OCI-LY1 (cell line): ENCODE measurements around the gene S100A2.

ENCODE experiments used
- H2AFZ ChIP-seq: fragments of 200-600 bp; sonication (generic), shearing (Covaris generic); 2 replicates; pipeline ENCODE4 v1.6.0; 2014; ENCODE audit warnings: antibody characterized with exemption, mild to moderate bottlenecking, low read length
- H3F3A ChIP-seq: fragments of 200-600 bp; sonication (generic), shearing (Covaris generic); 2 replicates; pipeline ENCODE4 v1.6.0; 2014; ENCODE audit warnings: mild to moderate bottlenecking, antibody characterized with exemption, low read length, moderate library complexity; ENCODE audit not compliant: insufficient read depth
- H3K27ac ChIP-seq: fragments of 200-600 bp; sonication (generic); 2 replicates; pipeline ENCODE4 v1.5.1; 2014; ENCODE audit warnings: low read length, mixed run types, mild to moderate bottlenecking, low read depth; ENCODE audit not compliant: poor library complexity, severe bottlenecking
- H3K27me3 ChIP-seq: fragments of 200-600 bp; sonication (generic); 2 replicates; pipeline ENCODE4 v1.6.0; 2014; ENCODE audit warnings: antibody characterized with exemption, mild to moderate bottlenecking, low read length, moderate library complexity; ENCODE audit not compliant: insufficient read depth
- H3K36me3 ChIP-seq: fragments of 200-600 bp; sonication (generic); 2 replicates; pipeline ENCODE4 v1.6.1; 2014; ENCODE audit warnings: mild to moderate bottlenecking, antibody characterized with exemption, low read length, moderate library complexity, mixed read lengths; ENCODE audit not compliant: insufficient read depth
- H3K4me1 ChIP-seq: fragments of 200-600 bp; sonication (generic); 2 replicates; pipeline ENCODE4 v1.5.1; 2014; ENCODE audit warnings: mild to moderate bottlenecking, low read length, moderate library complexity; ENCODE audit not compliant: insufficient read depth, severe bottlenecking
- H3K4me2 ChIP-seq: fragments of 200-600 bp; sonication (generic), shearing (Covaris generic); 2 replicates; pipeline ENCODE4 v1.6.1; 2014; ENCODE audit warnings: low read length
- H3K4me3 ChIP-seq: fragments of 200-600 bp; sonication (generic); 2 replicates; pipeline ENCODE4 v1.5.1; 2014; ENCODE audit warnings: low read length, low read depth, mild to moderate bottlenecking, mixed read lengths; ENCODE audit not compliant: poor library complexity, severe bottlenecking
- H3K79me2 ChIP-seq: fragments of 200-600 bp; shearing (Covaris generic); 2 replicates; pipeline ENCODE4 v1.6.1; 2016; ENCODE audit warnings: mixed run types, low read length, mixed read lengths; ENCODE audit not compliant: insufficient read depth
- H3K9ac ChIP-seq: fragments of 200-600 bp; sonication (generic), shearing (Covaris generic); 2 replicates; pipeline ENCODE4 v1.6.1; 2014; ENCODE audit warnings: mild to moderate bottlenecking, low read length, mixed read lengths
- H3K9me2 ChIP-seq: fragments of 200-600 bp; sonication (generic), shearing (Covaris generic); 2 replicates; pipeline ENCODE4 v1.6.1; 2014; ENCODE audit warnings: low read depth, mild to moderate bottlenecking, low read length, mixed read lengths
- H3K9me3 ChIP-seq: fragments of 200-600 bp; shearing (Covaris generic); 2 replicates; pipeline ENCODE4 v1.6.1; 2014; ENCODE audit warnings: low read length, mixed read lengths
- H4K20me1 ChIP-seq: fragments of 200-600 bp; sonication (generic), shearing (Covaris generic); 2 replicates; pipeline ENCODE4 v1.6.0; 2016; ENCODE audit warnings: mild to moderate bottlenecking, low read length; ENCODE audit not compliant: insufficient read depth
- EZH2 ChIP-seq: fragments of 200-600 bp; sonication (generic), shearing (Covaris generic); IDR thresholded peaks from 2 replicates; pipeline ENCODE4 v1.8.0; 2017; ENCODE audit warnings: borderline replicate concordance, mixed run types, mild to moderate bottlenecking, antibody characterized with exemption, low read length, moderate library complexity, mixed read lengths
- TF ChIP-seq, protein P1 (sequence below): fragments of 200-600 bp; sonication (generic), shearing (Covaris generic); IDR thresholded peaks from 2 replicates; pipeline ENCODE4 v1.5.1; 2017; ENCODE audit warnings: mild to moderate bottlenecking, antibody characterized with exemption, low read length, moderate library complexity, mixed read lengths

Gene S100A2

DNA sequence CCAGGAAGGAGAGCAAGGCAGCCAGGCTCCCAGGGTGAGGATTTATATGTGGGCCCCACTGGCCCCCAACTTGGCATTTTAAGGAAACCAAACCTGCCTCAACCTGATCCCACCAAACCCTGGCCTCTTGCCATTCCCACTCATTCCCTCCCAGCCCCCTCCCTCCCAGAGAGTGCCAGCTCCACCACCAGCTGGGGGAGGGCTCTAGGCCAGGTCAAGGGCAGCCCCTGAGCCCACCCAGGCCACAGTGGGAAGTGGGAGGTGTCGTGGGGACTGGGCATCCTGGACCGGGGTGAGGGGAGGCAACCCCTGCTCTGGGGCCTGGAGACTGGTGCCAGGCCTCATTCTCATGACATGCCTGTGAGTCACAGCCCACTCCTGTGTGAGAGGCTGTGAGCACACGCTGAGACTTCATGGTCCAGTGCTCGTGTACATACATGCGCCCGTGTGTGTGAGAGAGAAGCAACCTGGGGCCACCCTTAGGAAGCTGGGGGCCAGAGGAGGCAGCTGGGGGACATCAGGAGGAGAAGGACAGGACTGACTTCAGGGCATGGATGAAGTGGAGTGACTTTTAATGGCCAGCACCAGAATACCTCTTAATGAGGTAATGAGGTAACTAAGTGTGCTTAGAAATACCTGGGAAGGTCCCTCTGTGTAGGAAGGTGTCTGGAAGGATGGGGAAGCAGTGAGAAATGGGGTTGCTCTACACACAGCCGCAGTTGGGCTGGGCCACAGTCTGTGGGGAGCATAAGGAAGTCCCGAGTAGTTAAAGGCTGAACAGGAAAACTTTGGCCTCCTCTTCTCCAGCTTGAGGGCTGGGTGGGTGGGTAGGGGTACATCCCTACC is at the start of gene S100A2:
Gene S100A2 (minus strand): TSS at position 316 of the 846 bp plus-strand sequence. CDS start 1,967 bp downstream, outside the sequence.
- Histone ChIP-seq H3K9me3 (no peaks in the 10 kb centered on the region), H3K4me2 (no peak within 1 kb of the TSS), H3K27ac (no peak within 1 kb of the TSS), H2AFZ (no peak within 1 kb of the TSS), H3K36me3 (no peaks in the 10 kb centered on the region), H3K27me3 (no peaks in the 10 kb centered on the region), H3K4me1 (no peaks in the 10 kb centered on the region), H3F3A (no peaks in the 10 kb centered on the region), H3K79me2 (no peaks in the 10 kb centered on the region), H4K20me1 (no peaks in the 10 kb centered on the region), H3K9ac (no peak within 1 kb of the TSS), H3K9me2 (no peaks in the 10 kb centered on the region), H3K4me3 (no peak within 1 kb of the TSS)
- TF ChIP-seq, protein P1, sequence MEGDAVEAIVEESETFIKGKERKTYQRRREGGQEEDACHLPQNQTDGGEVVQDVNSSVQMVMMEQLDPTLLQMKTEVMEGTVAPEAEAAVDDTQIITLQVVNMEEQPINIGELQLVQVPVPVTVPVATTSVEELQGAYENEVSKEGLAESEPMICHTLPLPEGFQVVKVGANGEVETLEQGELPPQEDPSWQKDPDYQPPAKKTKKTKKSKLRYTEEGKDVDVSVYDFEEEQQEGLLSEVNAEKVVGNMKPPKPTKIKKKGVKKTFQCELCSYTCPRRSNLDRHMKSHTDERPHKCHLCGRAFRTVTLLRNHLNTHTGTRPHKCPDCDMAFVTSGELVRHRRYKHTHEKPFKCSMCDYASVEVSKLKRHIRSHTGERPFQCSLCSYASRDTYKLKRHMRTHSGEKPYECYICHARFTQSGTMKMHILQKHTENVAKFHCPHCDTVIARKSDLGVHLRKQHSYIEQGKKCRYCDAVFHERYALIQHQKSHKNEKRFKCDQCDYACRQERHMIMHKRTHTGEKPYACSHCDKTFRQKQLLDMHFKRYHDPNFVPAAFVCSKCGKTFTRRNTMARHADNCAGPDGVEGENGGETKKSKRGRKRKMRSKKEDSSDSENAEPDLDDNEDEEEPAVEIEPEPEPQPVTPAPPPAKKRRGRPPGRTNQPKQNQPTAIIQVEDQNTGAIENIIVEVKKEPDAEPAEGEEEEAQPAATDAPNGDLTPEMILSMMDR, result no peak
- TF ChIP-seq EZH2, result no peak

DNA sequence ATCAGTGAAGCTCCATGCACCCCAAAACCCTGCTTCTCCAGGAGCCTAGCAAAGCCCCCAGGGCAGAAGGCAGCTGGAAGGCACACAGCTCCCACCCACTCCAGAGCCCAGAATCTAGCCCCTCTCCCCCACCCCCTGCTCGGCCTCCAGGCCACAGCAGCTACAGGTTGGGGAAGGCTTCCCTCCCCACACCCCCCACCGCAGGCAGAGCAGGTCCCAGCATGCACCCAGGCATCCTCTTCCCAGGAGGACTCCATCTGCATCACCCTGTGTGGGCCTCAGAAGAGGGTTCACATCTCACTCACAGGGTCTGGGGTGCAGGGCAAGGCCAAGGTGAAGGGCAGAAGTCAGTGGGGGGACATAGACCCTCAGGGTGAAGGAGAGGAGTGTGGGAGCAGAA is 49.8 kb upstream of the S100A2 start:
- no peaks in the 10 kb centered on the region for H3K9me3 ChIP-seq
- no peak overlapping the region for H3K9ac ChIP-seq
- no peaks in the 10 kb centered on the region for H3K4me1 ChIP-seq
- no peaks in the 10 kb centered on the region; the same call in 1 of the 2 replicates for H3K36me3 ChIP-seq
- no peaks in the 10 kb centered on the region for H3F3A ChIP-seq
- H3K27ac ChIP-seq, result no peak overlapping the region
- H3K79me2 ChIP-seq, result no peaks in the 10 kb centered on the region
- H2AFZ ChIP-seq, result no peak overlapping the region
- no peak overlapping the region for H3K4me3 ChIP-seq
- no peak for TF ChIP-seq EZH2
- TF ChIP-seq, protein P1, result no peak
- no peaks in the 10 kb centered on the region for H3K9me2 ChIP-seq
- H3K4me2 ChIP-seq, result no peak overlapping the region
- no peaks in the 10 kb centered on the region for H3K27me3 ChIP-seq
- no peaks in the 10 kb centered on the region for H4K20me1 ChIP-seq

DNA sequence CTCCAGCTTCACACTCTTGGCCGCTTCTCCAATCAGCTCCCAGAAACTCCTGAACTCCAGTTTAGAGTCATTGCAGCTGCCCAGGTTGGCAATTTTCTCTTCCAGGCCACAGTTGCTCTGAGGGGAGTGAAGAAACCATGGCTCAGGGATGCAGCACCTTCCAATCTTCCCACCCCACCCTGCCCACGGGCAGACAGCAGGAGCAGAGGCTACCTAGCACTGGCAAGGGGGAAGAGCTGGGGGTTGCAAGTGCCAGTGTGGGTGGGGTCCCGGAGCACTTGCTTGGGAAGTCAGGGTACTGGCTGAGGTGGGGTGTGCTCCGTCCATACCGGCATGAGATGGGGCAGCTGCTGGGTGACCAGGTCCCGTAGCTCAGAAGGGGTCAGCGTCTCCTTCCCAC is 49.3 kb upstream of the S100A2 start:
- no peak overlapping the region for H3K4me3 ChIP-seq
- no peaks in the 10 kb centered on the region for H3F3A ChIP-seq
- H3K9me2 ChIP-seq, result no peaks in the 10 kb centered on the region
- no peak overlapping the region for H3K4me2 ChIP-seq
- H3K36me3 ChIP-seq, result no peaks in the 10 kb centered on the region; the same call in 1 of the 2 replicates
- H3K79me2 ChIP-seq, result no peaks in the 10 kb centered on the region
- H4K20me1 ChIP-seq, result no peaks in the 10 kb centered on the region
- no peak overlapping the region for H2AFZ ChIP-seq
- H3K27me3 ChIP-seq, result no peaks in the 10 kb centered on the region
- TF ChIP-seq, protein P1, result no peak
- no peak for TF ChIP-seq EZH2
- H3K4me1 ChIP-seq, result no peaks in the 10 kb centered on the region
- H3K9ac ChIP-seq, result no peak overlapping the region
- no peak overlapping the region for H3K27ac ChIP-seq
- H3K9me3 ChIP-seq, result no peaks in the 10 kb centered on the region
